HG03025 (cell line): ENCODE data around the gene PDCD1.
"Not testable (repeated sequence)": the region's sequence is repeated elsewhere in the genome, so short reads cannot be mapped to it uniquely, and the experiment has no call there.

Experiments
- ATAC-seq: cut with Tn5 transposase; IDR thresholded peaks from one replicate; pipeline ENCODE4 v1.9.1; 2021; ENCODE audit warnings: mild to moderate bottlenecking, moderate library complexity; ENCODE audit not compliant: unreplicated experiment, low FRiP score

PDCD1 gene

GRCh38 chr2:241879326-241879725 lies 20.6 kb upstream of the PDCD1 start:
- no peak for ATAC-seq

- ATAC-seq, result no peak
These were observed 19.6 kb upstream of the PDCD1 start for GRCh38 chr2:241877989-241878970.

- no peak for ATAC-seq
These were observed 18.5 kb upstream of the PDCD1 start for GRCh38 chr2:241877197-241877685.

- ATAC-seq, result no peak
These were observed 18.0 kb upstream of the PDCD1 start for GRCh38 chr2:241876528-241877196.

- not testable (repeated sequence) for ATAC-seq
These were observed 17.2 kb upstream of the PDCD1 start for GRCh38 chr2:241875754-241876527.

GRCh38 chr2:241874277-241874925 lies 15.7 kb upstream of the PDCD1 start:
- ATAC-seq, result no peak

GRCh38 chr2:241873803-241874110 lies 15.1 kb upstream of the PDCD1 start:
- no peak for ATAC-seq

- ATAC-seq, result no peak
These were observed 14.5 kb upstream of the PDCD1 start for GRCh38 chr2:241873081-241873802.

GRCh38 chr2:241872313-241872642 lies 13.6 kb upstream of the PDCD1 start:
- no peak for ATAC-seq

GRCh38 chr2:241871538-241872312 lies 13.0 kb upstream of the PDCD1 start:
- ATAC-seq, result no peak

- ATAC-seq, result no peak
These were observed 12.2 kb upstream of the PDCD1 start for GRCh38 chr2:241870611-241871537.

GRCh38 chr2:241870081-241870541 lies 11.4 kb upstream of the PDCD1 start:
- ATAC-seq, result no peak

- no peak for ATAC-seq
These were observed 10.6 kb upstream of the PDCD1 start, which contains the start of gene RTP5 for GRCh38 chr2:241869087-241869961. Gene RTP5, plus strand, starts transcription at chr2:241869729. Its CDS starts 28 bp downstream, at chr2:241869757.

GRCh38 chr2:241868661-241869081 lies 10.0 kb upstream of the PDCD1 start:
- ATAC-seq, result no peak

GRCh38 chr2:241867776-241868420 lies 9.2 kb upstream of the PDCD1 start:
- ATAC-seq, result no peak
